HCEC 1CT (cell line): Measurements from ENCODE around the gene RECK.
A peak's percentile ranks its signal among the peaks of the same experiment; 100 is the strongest.
"Not testable (repeated sequence)": the region's sequence is repeated elsewhere in the genome, so short reads cannot be mapped to it uniquely, and the experiment has no call there.

Experiments
- DNase-seq: peaks from one replicate; pipeline ENCODE4 v3.0.0-alpha.2; 2017

Gene RECK

GRCh38 chr9:36119476-36119875, 82.8 kb downstream of the RECK start:
- DNase-seq: no peak

- no peak for DNase-seq
These were observed 84.0 kb downstream of the RECK start for GRCh38 chr9:36120705-36121104.

- DNase-seq: no peak
These were observed 85.3 kb downstream of the RECK start for GRCh38 chr9:36121971-36122370.

GRCh38 chr9:36123515-36123914, 86.8 kb downstream of the RECK start:
- DNase-seq: no peak

- no peak for DNase-seq
These were observed 88.5 kb downstream of the RECK start for GRCh38 chr9:36125062-36125855.

- DNase-seq: no peak
These were observed 89.5 kb downstream of the RECK start for GRCh38 chr9:36126016-36126730.

GRCh38 chr9:36127652-36128244, 91.0 kb downstream of the RECK start:
- no peak for DNase-seq

- DNase-seq: no peak
These were observed 91.6 kb downstream of the RECK start for GRCh38 chr9:36128349-36128748.

- no peak for DNase-seq
These were observed 92.4 kb downstream of the RECK start for GRCh38 chr9:36129139-36129538.

- DNase-seq: not testable (repeated sequence)
These were observed 95.0 kb downstream of the RECK start for GRCh38 chr9:36131666-36132065.

- peak; percentile 89 for DNase-seq
These were observed 95.4 kb downstream of the RECK start for GRCh38 chr9:36132086-36132485.

- DNase-seq: no peak
These were observed 98.2 kb downstream of the RECK start for GRCh38 chr9:36134761-36135505.

- no peak for DNase-seq
These were observed 99.1 kb downstream of the RECK start for GRCh38 chr9:36135741-36136271.

GRCh38 chr9:36136272-36136893, 99.7 kb downstream of the RECK start, which contains the start of gene GLIPR2:
GLIPR2 (plus strand) TSS chr9:36136733; CDS start chr9:36136779, 46 bp downstream.
- DNase-seq: peak; percentile 80

- no peak for DNase-seq
These were observed 100.2 kb downstream of the RECK start for GRCh38 chr9:36136894-36137391.

GRCh38 chr9:36137392-36138004, 100.8 kb downstream of the RECK start:
- no peak for DNase-seq

GRCh38 chr9:36138496-36138895, 101.8 kb downstream of the RECK start:
- DNase-seq: no peak

- no peak for DNase-seq
These were observed 102.2 kb downstream of the RECK start for GRCh38 chr9:36138901-36139300.

GRCh38 chr9:36140086-36141084, 103.7 kb downstream of the RECK start:
- DNase-seq: no peak

- DNase-seq: peak; percentile 47
These were observed 104.6 kb downstream of the RECK start for GRCh38 chr9:36141288-36141687.
